ENCODE measurements around the gene KCTD20. TPM values are rescaled to one million over a fixed set of nuclear protein-coding genes. Genes with fewer than 3 reads are reported as not detected.

Gene KCTD20
- total RNA-seq, 4 donors from 2014 or later = 48.6 to 64.9 (median 51.8) TPM

DNA sequence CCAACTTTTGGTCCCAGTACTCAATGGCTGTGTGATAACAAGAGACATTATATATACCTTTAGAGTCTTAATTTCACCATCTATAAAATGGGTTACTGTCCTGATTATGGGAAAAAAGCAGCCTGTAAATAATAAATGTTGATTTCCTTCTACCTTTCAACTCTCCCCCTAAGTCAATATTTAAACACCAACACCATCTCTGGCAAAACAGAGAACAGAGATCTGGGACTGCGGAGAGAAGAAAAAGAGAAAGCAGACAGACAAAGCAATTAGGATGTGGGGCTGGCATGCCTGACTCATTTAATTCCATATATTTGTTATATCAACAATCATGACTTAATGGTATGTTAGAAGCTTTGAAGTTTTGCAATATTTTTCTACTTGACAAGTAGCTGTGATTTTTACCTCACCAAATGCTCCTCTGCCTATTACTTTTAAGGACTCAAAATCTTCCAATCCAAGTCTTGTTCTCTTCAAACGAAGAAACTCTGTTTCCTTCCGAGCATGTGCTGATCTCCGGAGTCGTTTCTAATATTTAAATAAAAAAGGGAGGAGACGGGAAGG lies 81.2 kb downstream of the KCTD20 start:
- Histone ChIP-seq H3K27ac (no peak overlapping the region), H3K4me1 (peaks cover 0 to 21% (median 3%) of the 10 kb centered on the region in 4 donors), H3K36me3 (peaks cover 0 to 67% (median 13%) of the 10 kb centered on the region in 3 donors), H3K9me3 (no peaks in the 10 kb centered on the region), H3K4me3 (no peak overlapping the region), H3K27me3 (no peaks in the 10 kb centered on the region)
- DNase-seq (ENCODE audit: low spot score in 2 of 2) = no peak
- 79 to 84% methylated on average over 6 of the region's 6 CpGs for WGBS, 2 donors
- TF ChIP-seq EP300 (IDR thresholded peaks at IDR 0.05) = no peak
- TF ChIP-seq, protein P1, sequence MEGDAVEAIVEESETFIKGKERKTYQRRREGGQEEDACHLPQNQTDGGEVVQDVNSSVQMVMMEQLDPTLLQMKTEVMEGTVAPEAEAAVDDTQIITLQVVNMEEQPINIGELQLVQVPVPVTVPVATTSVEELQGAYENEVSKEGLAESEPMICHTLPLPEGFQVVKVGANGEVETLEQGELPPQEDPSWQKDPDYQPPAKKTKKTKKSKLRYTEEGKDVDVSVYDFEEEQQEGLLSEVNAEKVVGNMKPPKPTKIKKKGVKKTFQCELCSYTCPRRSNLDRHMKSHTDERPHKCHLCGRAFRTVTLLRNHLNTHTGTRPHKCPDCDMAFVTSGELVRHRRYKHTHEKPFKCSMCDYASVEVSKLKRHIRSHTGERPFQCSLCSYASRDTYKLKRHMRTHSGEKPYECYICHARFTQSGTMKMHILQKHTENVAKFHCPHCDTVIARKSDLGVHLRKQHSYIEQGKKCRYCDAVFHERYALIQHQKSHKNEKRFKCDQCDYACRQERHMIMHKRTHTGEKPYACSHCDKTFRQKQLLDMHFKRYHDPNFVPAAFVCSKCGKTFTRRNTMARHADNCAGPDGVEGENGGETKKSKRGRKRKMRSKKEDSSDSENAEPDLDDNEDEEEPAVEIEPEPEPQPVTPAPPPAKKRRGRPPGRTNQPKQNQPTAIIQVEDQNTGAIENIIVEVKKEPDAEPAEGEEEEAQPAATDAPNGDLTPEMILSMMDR (IDR thresholded peaks at IDR 0.05) = no peak
- TF ChIP-seq POLR2A (IDR thresholded peaks at IDR 0.05) = no peak

DNA sequence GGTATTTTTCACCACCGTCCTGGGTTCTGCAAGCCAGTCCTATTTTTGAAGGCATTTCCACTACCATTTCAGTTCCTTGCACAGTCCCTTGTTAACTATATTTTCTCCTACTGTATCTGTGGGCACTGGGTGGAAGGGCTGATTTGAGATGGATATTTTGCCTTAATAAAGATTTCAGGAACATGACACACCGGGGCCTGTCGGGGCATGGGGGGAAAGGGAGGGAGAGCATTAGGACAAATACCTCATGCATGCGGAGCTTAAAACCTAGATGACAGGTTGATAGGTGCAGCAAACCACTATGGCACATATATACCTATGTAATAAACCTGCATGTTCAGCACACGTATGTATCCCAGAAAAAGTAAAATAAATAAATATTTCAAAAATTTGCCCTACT lies 82.1 kb downstream of the KCTD20 start:
- WGBS, 2 donors = 89 to 97% methylated on average over 5 of the region's 5 CpGs
- TF ChIP-seq POLR2A (IDR thresholded peaks at IDR 0.05) = no peak
- TF ChIP-seq, protein P1 (IDR thresholded peaks at IDR 0.05) = no peak
- TF ChIP-seq EP300 (IDR thresholded peaks at IDR 0.05) = no peak
- Histone ChIP-seq H3K9me3 (no peaks in the 10 kb centered on the region), H3K36me3 (peaks cover 0 to 64% (median 13%) of the 10 kb centered on the region in 3 donors), H3K4me3 (no peak overlapping the region), H3K27me3 (no peaks in the 10 kb centered on the region), H3K4me1 (peaks cover 0 to 21% (median 3%) of the 10 kb centered on the region in 4 donors), H3K27ac (no peak overlapping the region)
- DNase-seq (ENCODE audit: low spot score in 2 of 2) = no peak

DNA sequence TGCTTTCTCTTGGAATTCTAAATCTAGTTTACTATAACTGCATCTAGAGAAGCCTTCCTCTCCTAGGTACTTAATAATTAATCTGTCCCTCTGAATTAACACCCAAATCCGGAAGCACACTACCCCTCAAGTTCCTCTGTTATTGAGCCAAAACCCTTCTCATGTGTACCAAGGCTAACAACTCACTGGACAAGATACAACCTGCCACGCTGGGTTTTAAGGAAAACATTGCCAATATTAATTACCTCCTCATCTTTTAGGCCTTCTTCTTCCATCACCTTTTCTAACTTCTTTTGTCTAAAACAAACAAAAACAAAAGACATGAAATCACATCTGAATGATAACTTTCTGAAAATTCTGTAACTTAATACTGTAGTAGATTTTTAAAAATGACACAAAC lies 82.5 kb downstream of the KCTD20 start:
- H3K9me3 ChIP-seq = no peaks in the 10 kb centered on the region
- TF ChIP-seq EP300 (IDR thresholded peaks at IDR 0.05) = no peak
- TF ChIP-seq, protein P1 (IDR thresholded peaks at IDR 0.05) = no peak
- TF ChIP-seq POLR2A (IDR thresholded peaks at IDR 0.05) = no peak
- H3K4me3 ChIP-seq = no peak overlapping the region
- H3K36me3 ChIP-seq = peaks cover 0 to 64% (median 13%) of the 10 kb centered on the region in 3 donors
- no peak for DNase-seq (ENCODE audit: low spot score in 2 of 2)
- 65 to 82% methylated on average over 2 of the region's 2 CpGs for WGBS, 2 donors
- H3K4me1 ChIP-seq = peaks cover 0 to 21% (median 3%) of the 10 kb centered on the region in 4 donors
- no peak overlapping the region for H3K27ac ChIP-seq
- no peaks in the 10 kb centered on the region for H3K27me3 ChIP-seq

DNA sequence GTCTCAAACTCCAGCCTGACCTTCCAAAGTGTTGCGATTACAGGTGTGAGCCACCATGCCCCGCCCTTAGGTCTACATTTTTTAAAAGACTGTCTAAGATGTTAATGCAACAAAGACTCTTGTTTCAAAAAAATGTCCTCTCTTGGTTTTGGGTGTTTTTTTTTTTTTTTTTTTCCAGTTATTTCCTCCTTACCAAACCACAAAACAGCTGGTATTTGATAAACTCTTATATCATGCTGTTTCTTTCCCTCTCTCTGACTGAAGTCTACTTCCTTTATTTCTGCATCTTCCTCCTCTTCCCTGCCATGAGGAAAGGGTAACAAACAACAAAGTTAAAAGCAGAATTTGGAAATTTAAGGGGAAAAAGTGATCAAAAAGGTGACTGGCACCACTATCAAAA lies 83.3 kb downstream of the KCTD20 start:
- no peak overlapping the region for H3K27ac ChIP-seq
- no peaks in the 10 kb centered on the region for H3K27me3 ChIP-seq
- 90 to 96% methylated on average over 2 of the region's 2 CpGs for WGBS, 2 donors
- H3K4me3 ChIP-seq = no peak overlapping the region
- H3K4me1 ChIP-seq = peaks cover 0 to 21% (median 3%) of the 10 kb centered on the region in 4 donors
- DNase-seq (ENCODE audit: low spot score in 2 of 2) = no peak
- H3K9me3 ChIP-seq = no peaks in the 10 kb centered on the region
- no peak for TF ChIP-seq POLR2A (IDR thresholded peaks at IDR 0.05)
- no peak for TF ChIP-seq EP300 (IDR thresholded peaks at IDR 0.05)
- TF ChIP-seq, protein P1 (IDR thresholded peaks at IDR 0.05) = no peak
- peaks cover 0 to 61% (median 13%) of the 10 kb centered on the region in 3 donors for H3K36me3 ChIP-seq

DNA sequence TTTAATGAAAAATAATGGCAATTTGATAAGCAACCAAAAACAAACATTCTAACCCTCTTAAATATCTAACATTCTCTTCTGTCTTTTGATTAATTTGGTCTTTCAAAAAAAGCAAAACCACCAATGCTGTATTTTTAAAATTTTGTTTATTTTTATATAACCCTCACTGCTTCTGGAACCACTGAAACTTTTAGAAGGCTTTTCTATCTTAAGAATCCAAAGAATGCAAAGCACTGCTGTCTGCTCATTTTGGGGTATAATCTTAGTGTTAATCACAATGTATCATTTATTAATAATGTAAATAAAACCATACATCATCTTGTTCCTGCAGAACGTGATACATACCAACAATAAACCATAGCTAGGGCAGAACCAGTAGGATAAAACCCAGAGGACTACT lies 90.5 kb downstream of the KCTD20 start:
- TF ChIP-seq POLR2A (IDR thresholded peaks at IDR 0.05) = no peak
- TF ChIP-seq EP300 (IDR thresholded peaks at IDR 0.05) = no peak
- TF ChIP-seq, protein P1 (IDR thresholded peaks at IDR 0.05) = no peak
- WGBS, 2 donors = 14 to 38% methylated on average over 1 of the region's 1 CpG

More for the DNA sequence above, 90.5 kb downstream of the KCTD20 start:
- Histone ChIP-seq H3K9me3 (no peaks in the 10 kb centered on the region), H3K27me3 (no peaks in the 10 kb centered on the region), H3K4me1 (peaks cover 0 to 21% (median under 1%) of the 10 kb centered on the region in 4 donors), H3K4me3 (no peak overlapping the region), H3K27ac (peak overlapping the region in 1 of 4 donors; percentile 12), H3K36me3 (peaks cover 0 to 48% (median 13%) of the 10 kb centered on the region in 3 donors)
- DNase-seq (ENCODE audit: low spot score in 2 of 2) = no peak

Data from tibial nerve (tissue), 4 donors.